GM19328 (cell line): ENCODE data around the gene HHAT.

Source experiments
- ATAC-seq: cut with Tn5 transposase; IDR thresholded peaks from one replicate; pipeline ENCODE4 v1.9.1; 2021; ENCODE audit warnings: mild to moderate bottlenecking, moderate library complexity; ENCODE audit not compliant: unreplicated experiment

Gene HHAT

DNA sequence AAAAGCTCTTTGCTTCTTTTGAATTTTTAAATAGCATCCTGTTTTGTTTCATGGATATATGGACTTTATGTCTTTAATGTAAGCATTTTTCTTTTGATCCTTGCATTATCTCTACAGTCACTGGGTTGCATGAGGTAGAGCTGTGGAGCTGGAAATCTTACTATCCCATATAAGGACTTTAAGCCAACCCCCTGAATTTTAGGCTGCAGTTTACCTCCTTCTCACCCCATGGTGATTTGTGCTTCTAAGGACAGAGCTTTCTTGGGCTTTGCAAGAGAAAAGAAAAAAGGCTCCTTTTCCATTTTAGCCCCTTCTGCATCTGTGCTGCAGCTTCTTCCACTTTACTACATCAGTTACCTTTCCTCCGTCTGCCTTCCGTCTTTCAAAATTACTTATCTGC is 373.8 kb downstream of the HHAT start:
- ATAC-seq: no peak

DNA sequence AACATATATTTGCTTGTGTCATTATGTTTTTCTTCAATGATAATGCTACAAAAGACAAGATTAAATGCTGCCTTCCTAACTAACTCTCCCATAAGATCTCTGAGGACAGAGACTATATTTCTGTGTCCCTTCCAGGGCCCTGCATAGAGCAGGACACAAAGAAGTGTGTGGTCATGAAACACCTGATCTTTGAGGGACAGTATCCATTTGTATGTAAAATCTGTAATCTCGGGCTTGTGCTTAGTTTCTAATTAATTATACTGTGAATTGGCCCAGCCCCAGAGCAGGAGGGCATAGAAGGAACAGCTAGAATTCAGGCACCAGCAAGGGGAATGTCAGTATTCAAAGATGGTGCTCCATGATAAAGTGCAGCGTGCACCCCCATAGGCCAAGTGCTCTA is 374.9 kb downstream of the HHAT start:
- no peak for ATAC-seq

DNA sequence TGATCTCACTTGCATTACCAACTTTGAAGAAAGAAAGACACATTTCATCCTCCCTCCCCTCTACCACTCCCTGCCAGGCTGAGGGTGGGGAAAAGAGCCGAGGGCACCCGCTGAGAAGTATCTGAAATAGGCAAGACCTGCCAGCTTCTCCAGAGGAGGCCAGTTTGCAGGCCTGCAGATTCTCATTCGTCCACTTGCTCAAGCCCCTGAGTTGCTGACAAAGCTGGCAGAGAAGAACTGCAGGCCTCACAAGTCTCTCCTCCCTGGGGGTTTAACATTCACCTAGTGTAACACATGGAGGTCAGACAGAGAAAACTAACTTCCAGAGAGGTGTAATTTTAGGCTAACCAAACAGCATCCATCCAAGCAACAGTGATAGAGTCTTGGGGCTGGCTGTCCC is 376.4 kb downstream of the HHAT start:
- ATAC-seq: no peak

DNA sequence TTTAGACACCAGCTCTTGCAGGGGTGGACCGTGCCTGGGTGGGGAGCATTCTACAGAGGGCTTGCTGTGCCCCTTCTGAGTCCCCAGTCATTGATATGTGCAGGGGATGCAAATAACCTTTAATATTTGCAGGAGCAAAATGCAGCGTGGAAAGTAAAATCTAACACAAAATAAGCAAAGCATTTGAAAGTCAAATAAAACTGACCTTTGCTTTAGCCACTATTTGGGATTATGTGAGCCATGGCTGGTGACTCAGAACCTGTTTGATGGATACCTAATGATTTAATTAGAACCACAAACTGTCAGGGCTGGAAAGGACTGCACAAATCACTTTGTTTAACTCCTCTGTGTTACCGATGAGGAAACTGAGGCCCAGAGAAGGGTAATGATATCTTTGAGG is 377.5 kb downstream of the HHAT start:
- no peak for ATAC-seq

DNA sequence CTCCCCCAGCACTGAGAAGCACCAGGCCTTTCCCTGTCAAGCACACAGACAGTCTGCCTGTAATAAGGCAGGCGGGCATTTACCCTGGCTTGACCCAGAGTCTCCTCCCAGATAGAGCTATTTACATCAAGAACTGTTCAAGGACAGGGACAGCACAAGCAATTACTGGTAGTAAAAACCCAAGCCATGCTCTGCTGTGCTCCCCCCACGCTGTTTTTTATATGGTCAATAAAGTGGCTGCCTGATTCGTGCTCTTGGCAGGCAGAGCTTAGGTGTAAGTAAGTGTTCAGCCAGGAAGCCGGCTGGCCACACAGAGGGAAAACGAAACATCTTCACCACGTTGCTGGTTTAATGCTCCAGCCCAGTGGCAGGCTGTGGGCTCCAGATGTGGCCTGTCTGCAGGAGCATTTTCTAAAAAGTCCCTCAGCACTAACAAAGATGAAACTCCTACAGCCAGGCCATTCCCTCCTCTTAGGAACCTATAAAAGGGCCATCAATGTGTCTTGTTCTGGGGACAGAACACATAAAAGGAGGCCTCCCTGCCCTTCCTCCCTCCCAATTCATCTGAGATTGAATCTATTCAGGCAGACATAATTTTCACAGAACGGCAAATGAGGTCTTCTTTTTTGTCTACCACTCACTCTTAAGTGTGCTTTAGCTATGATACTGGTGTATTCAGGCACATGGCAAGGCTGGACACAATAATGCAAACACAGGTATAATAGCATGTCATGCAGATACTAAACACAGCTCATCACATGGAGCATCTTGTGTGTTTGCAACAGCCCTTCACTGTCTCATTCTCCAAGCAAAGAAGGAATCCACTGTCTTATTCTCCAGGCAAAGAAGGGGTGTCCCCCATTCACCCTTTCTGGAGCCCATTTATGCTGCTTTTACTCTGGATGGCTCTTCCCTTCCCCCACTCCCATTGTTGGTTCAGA is 378.9 kb downstream of the HHAT start:
- no peak for ATAC-seq

DNA sequence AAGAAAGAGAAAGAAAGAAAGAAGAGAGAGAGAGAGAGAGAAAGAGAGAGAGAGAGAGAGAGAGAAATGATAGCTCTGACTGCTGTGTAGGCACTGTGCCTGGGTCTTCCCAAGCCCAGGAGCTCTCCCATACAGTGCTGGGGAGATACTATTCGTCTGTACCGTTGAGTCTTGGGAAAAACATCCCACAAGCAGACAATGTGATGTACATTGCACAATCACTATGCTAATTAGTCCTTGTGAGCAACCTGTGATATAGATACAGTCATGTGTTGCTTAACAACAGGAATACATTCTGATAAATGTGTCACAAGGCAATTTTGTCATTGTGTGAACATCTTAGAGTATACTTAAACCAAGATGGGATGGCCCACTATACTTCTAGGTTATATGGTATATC is 381.0 kb downstream of the HHAT start:
- ATAC-seq: no peak

DNA sequence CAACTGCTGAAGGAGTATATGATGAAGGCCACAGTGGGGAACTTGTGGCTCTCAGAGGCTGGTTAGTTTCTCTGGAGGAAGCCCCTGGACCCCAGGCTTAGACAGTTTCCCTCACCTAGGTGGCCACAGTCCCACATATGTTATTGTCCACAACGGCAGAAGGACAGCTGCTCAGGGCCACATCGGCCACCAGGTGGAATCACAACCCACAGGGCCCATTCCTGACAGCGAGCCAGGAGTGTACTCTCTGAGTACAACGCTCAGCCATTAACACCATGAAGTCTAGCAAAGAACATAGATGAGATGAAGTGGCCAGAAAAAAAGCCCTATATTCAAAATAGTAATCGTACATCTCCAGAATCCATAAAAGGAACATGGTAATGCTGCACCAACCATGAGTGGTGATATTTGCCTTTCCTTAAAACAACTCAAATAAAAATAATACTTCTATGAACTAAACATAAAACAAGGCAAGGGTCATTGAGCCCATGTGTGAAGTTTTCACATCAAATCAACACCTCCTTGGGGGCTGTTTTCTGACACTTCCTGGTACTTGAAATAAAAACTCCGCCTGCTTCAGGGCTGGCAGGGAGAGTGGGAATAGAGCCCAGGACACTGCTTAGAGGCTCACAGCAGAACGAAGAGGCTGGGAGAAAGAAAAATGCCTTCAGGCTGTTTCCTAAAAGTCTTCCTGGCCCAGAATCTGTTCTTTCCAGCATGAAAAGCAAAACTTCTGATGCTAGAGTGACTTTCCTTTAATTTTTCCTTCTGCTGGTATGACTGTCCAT is 383.3 kb downstream of the HHAT start:
- no peak for ATAC-seq

DNA sequence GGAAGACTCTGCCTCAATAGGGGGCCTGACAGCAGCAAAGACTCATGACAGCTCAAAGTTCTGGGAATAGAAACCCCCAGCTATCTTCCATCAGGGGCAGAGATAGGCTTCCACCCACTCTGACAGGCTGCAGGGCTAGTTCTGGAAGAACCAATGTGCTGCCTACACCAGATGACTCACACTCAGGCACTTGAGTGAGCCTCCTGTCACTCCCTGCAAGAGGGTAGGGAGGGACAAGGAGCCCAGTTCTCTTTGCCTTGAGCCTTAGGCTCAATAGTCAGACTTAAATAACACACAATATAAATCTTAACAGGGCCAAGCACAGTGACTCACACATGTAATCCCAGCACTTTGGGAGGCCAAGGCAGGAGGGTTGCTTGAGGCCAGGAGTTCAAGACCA is 386.4 kb downstream of the HHAT start:
- no peak for ATAC-seq

DNA sequence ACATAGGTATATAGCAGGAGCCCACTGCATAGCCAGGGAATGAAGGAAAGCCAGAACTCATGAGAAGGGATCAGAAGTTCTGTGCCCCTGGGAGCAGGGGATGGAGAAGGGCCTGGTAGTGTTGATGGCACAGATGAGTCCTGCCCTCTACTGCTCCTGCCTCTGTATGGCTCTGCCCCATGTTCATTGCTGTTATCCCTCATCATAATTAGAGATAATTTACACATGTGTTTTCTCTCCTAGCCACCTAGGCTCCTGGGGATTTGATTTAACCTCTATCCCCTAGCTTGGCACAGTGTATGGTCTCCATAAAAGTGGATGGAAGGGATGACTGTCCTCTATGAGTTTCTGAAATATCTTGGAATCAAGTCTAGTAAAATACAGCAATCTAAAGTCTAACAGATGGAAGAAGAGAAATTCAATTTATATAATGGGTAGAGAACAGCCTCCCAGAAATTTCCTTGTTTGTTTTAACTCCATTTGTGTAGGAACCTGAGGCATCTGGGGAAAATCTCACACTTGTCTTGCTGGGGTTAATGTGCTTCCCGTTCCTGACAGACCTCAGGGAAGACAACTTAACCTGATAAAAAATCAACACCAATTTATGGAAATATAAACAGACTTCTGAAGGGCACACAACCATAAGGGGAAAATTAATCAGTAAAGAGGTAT is 393.8 kb downstream of the HHAT start:
- ATAC-seq: no peak

DNA sequence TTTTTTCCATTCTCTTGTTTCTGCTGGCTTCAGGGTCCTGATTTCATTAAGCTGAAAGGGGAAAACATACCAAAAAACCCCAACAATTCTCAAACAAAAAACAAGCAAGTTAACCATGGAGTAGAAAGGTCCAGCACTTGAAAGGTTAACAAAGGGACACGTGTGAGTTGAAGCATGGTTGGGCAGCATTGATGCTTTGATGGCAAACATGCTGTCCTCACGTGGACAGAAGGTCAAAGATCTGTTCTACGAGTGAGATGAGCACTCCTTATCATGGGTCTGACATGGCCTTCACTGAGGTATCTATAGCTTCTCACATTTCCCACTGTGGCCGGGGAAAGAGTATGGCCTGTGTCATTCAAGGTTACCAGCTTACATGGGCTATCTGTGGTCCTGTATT is 394.9 kb downstream of the HHAT start:
- no peak for ATAC-seq

DNA sequence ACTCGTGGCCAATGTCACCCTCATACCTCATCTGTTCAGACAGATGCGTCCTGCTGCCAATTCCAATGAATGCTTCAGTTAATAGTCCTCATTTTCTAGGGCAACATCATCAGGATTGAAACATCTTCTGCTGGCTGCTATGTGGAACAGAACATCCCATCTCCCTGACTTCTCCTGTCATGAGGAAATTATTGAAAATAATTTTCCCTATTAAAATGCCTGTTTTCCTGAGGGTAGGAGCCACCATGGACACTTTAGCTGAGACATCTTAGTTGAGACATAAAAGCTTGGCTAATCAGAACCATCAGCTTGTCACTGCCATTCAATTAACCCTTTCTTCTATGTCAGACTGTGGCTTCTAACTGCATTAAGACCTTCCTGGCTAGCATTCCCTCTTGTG is 396.1 kb downstream of the HHAT start:
- ATAC-seq: no peak
